22Rv1 (cell line): ENCODE measurements around the gene USP3.

Source experiments
- H3K27ac ChIP-seq: fragments of 450-650 bp; 2 replicates; pipeline ENCODE4 v1.5.1; 2017
- CTCF ChIP-seq: fragments of 450-650 bp; IDR thresholded peaks from 2 replicates; pipeline ENCODE4 v1.5.1; 2017; ENCODE audit warnings: mild to moderate bottlenecking
- ZFX ChIP-seq: fragments of 450-650 bp; IDR thresholded peaks from 2 replicates; pipeline ENCODE4 v1.6.1; 2017; ENCODE audit warnings: antibody characterized with exemption, borderline replicate concordance

The USP3 gene

GRCh38 chr15:63623232-63623969 lies 119.0 kb downstream of the USP3 start:
- no peak for TF ChIP-seq ZFX
- no peak for TF ChIP-seq CTCF
- H3K27ac ChIP-seq: no peak overlapping the region

GRCh38 chr15:63626955-63627354 lies 122.6 kb downstream of the USP3 start:
- H3K27ac ChIP-seq: no peak overlapping the region

GRCh38 chr15:63628123-63628822 lies 123.9 kb downstream of the USP3 start:
- H3K27ac ChIP-seq: no peak overlapping the region
- no peak for TF ChIP-seq ZFX
- TF ChIP-seq CTCF: no peak

More at GRCh38 chr15:63626955-63627354, 122.6 kb downstream of the USP3 start:
- TF ChIP-seq CTCF (no peak), ZFX (no peak)

- no peak for TF ChIP-seq CTCF
- no peak for TF ChIP-seq ZFX
- H3K27ac ChIP-seq: no peak overlapping the region
Measured at GRCh38 chr15:63630036-63630751, 125.8 kb downstream of the USP3 start.

GRCh38 chr15:63633312-63633711 lies 128.9 kb downstream of the USP3 start:
- TF ChIP-seq CTCF: no peak
- TF ChIP-seq ZFX: no peak
- H3K27ac ChIP-seq: no peak overlapping the region

- TF ChIP-seq ZFX (no peak), CTCF (no peak)
- no peak overlapping the region for H3K27ac ChIP-seq
Measured at GRCh38 chr15:63634154-63634553, 129.8 kb downstream of the USP3 start.
